HEK293 (cell line): Measurements from ENCODE around the gene ZBTB20.

ENCODE experiments used
- CTCF ChIA-PET: fragments of 350-600 bp; formaldehyde crosslinking; extraction: SDS; loops from one replicate; lab custom pipeline; 2021; ENCODE audit warnings: antibody characterized with exemption; lab: Yijun Ruan, JAX
- POLR2A ChIA-PET: fragments of 300-600 bp; formaldehyde crosslinking; extraction: SDS; loops from one replicate; lab custom pipeline; 2020; ENCODE audit warnings: antibody characterized with exemption, inconsistent platforms; lab: Yijun Ruan, JAX
- H3K27ac ChIP-seq: fragments of 200-500 bp; sonication (Bioruptor generic); 2 replicates; pipeline ENCODE4 v1.5.1; 2014; ENCODE audit warnings: low read depth, low read length, control low read depth, inconsistent platforms; ENCODE audit errors: extremely low read depth
- H3K36me3 ChIP-seq, 2 experiments: fragments of 200-500 bp in 1 of 2; sonication (Bioruptor generic) in 1 of 2; 1 replicate in 1 of 2; 2 replicates in 1 of 2; pipeline ENCODE4 v1.5.1; 2014 to 2017; ENCODE audit warnings: inconsistent platforms in 2 of 2, low read length in 2 of 2; ENCODE audit not compliant: control insufficient read depth in 2 of 2, insufficient read depth in 1 of 2
- H3K4me1 ChIP-seq: fragments of 200-500 bp; sonication (Bioruptor generic); 2 replicates; pipeline ENCODE4 v1.5.1; 2014; ENCODE audit warnings: mild to moderate bottlenecking, low read length, inconsistent platforms; ENCODE audit not compliant: control insufficient read depth, insufficient read depth
- H3K4me3 ChIP-seq: 2 replicates; pipeline ENCODE4 v1.5.1; 2011; ENCODE audit warnings: low read depth, mild to moderate bottlenecking, control low read depth, low read length, moderate library complexity
- H3K9me3 ChIP-seq: fragments of 200-500 bp; sonication (Bioruptor generic); 2 replicates; pipeline ENCODE4 v1.5.1; 2014; ENCODE audit warnings: low read depth, low read length, inconsistent platforms; ENCODE audit not compliant: control insufficient read depth, insufficient read depth
- CTCF ChIP-seq: fragments of 450-650 bp; formaldehyde crosslinking; IDR thresholded peaks from 2 replicates; pipeline ENCODE4 v1.5.1; 2016; ENCODE audit warnings: missing biosample characterization, missing genetic modification characterization
- GFI1B ChIP-seq: fragments of 450-650 bp; formaldehyde crosslinking; IDR thresholded peaks from 2 replicates; pipeline ENCODE4 v1.5.1; 2016; ENCODE audit warnings: missing biosample characterization, missing genetic modification characterization
- HOXA7 ChIP-seq: sonication (generic); formaldehyde crosslinking; IDR thresholded peaks from 2 replicates; pipeline ENCODE4 v1.8.1; 2022; ENCODE audit warnings: missing genetic modification reagents, borderline replicate concordance
- SCRT2 ChIP-seq: fragments of 450-650 bp; formaldehyde crosslinking; IDR thresholded peaks from 2 replicates; pipeline ENCODE4 v1.5.1; 2016; ENCODE audit warnings: missing biosample characterization, missing genetic modification characterization
- ZFP69B ChIP-seq: fragments of 450-650 bp; formaldehyde crosslinking; IDR thresholded peaks from 2 replicates; pipeline ENCODE4 v1.5.1; 2016; ENCODE audit warnings: missing biosample characterization, missing genetic modification characterization
- ZNF140 ChIP-seq: fragments of 450-650 bp; formaldehyde crosslinking; IDR thresholded peaks from 2 replicates; pipeline ENCODE4 v1.5.1; 2016; ENCODE audit warnings: missing biosample characterization, missing genetic modification characterization
- ZNF280D ChIP-seq: fragments of 450-650 bp; formaldehyde crosslinking; IDR thresholded peaks from 2 replicates; pipeline ENCODE4 v1.5.1; 2016; ENCODE audit warnings: missing biosample characterization, missing genetic modification characterization
- ZNF302 ChIP-seq: fragments of 450-650 bp; formaldehyde crosslinking; IDR thresholded peaks from 2 replicates; pipeline ENCODE4 v1.5.1; 2016; ENCODE audit warnings: missing biosample characterization, missing genetic modification characterization, low read depth
- ZNF423 ChIP-seq: fragments of 450-650 bp; formaldehyde crosslinking; IDR thresholded peaks from 2 replicates; pipeline ENCODE4 v1.5.1; 2016; ENCODE audit warnings: missing biosample characterization, missing genetic modification characterization
- ZNF501 ChIP-seq: fragments of 450-650 bp; formaldehyde crosslinking; IDR thresholded peaks from 2 replicates; pipeline ENCODE4 v1.5.1; 2016; ENCODE audit warnings: missing biosample characterization, missing genetic modification characterization
- ZNF544 ChIP-seq: fragments of 450-650 bp; formaldehyde crosslinking; IDR thresholded peaks from 2 replicates; pipeline ENCODE4 v1.5.0; 2017; ENCODE audit warnings: missing biosample characterization, missing genetic modification characterization
- ZNF596 ChIP-seq: fragments of 450-650 bp; IDR thresholded peaks from 2 replicates; pipeline ENCODE4 v1.5.0; 2018; ENCODE audit warnings: missing biosample characterization, mild to moderate bottlenecking, missing genetic modification characterization, moderate library complexity
- ZNF610 ChIP-seq: fragments of 450-650 bp; formaldehyde crosslinking; IDR thresholded peaks from 2 replicates; pipeline ENCODE4 v1.5.1; 2016; ENCODE audit warnings: missing biosample characterization, missing genetic modification characterization, borderline replicate concordance
- ZNF629 ChIP-seq: fragments of 450-650 bp; formaldehyde crosslinking; IDR thresholded peaks from 2 replicates; pipeline ENCODE4 v1.5.1; 2017; ENCODE audit warnings: missing biosample characterization, missing genetic modification characterization
- TF ChIP-seq, protein P1 (sequence below): fragments of 450-650 bp; formaldehyde crosslinking; IDR thresholded peaks from 2 replicates; pipeline ENCODE4 v1.5.1; 2017; ENCODE audit warnings: missing biosample characterization, mild to moderate bottlenecking, missing genetic modification characterization, moderate library complexity
- TF ChIP-seq, protein P2 (sequence below): fragments of 450-650 bp; formaldehyde crosslinking; IDR thresholded peaks from 2 replicates; pipeline ENCODE4 v1.5.1; 2016; ENCODE audit warnings: missing biosample characterization, missing genetic modification characterization, borderline replicate concordance
- TF ChIP-seq, protein P3 (sequence below): fragments of 450-650 bp; formaldehyde crosslinking; IDR thresholded peaks from 2 replicates; pipeline ENCODE4 v1.5.1; 2016; ENCODE audit warnings: missing biosample characterization, missing genetic modification characterization, borderline replicate concordance
- TF ChIP-seq, protein P4 (sequence below): fragments of 450-650 bp; formaldehyde crosslinking; IDR thresholded peaks from 2 replicates; pipeline ENCODE4 v1.5.1; 2016; ENCODE audit warnings: missing biosample characterization, missing genetic modification characterization

ZBTB20 gene

DNA sequence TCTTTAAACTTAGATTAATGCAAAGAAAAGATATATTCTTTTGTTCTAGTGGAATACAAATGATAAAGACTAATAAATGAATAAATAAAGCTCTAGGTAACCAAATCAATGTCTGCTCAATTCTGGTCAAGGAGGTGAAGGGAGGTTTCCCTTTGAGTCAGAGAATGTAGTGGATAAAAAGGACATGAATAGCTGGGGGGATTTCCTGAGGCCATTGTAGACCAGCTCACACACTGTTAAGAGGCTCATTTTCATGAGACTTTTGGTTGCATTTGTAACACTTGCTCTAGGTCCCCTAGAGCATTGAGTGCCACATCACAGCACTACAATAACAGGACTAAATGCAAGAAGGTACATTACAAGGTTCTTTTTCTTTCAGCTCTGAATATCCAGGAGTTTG lies 682.5 kb downstream of the ZBTB20 start:
- Histone ChIP-seq H3K9me3 (no peaks in the 10 kb centered on the region), H3K4me1 (no peaks in the 10 kb centered on the region), H3K27ac (no peak overlapping the region), H3K36me3 (no peaks in the 10 kb centered on the region), H3K4me3 (no peak overlapping the region)
- no peak for TF ChIP-seq ZNF629 (tag by site-specific recombination)
- no peak for TF ChIP-seq HOXA7 (CRISPR knock-in tag)
- TF ChIP-seq, protein P1, sequence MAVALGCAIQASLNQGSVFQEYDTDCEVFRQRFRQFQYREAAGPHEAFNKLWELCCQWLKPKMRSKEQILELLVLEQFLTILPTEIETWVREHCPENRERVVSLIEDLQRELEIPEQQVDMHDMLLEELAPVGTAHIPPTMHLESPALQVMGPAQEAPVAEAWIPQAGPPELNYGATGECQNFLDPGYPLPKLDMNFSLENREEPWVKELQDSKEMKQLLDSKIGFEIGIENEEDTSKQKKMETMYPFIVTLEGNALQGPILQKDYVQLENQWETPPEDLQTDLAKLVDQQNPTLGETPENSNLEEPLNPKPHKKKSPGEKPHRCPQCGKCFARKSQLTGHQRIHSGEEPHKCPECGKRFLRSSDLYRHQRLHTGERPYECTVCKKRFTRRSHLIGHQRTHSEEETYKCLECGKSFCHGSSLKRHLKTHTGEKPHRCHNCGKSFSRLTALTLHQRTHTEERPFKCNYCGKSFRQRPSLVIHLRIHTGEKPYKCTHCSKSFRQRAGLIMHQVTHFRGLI (tag by site-specific recombination): no peak
- no peak for TF ChIP-seq ZNF501 (tag by site-specific recombination)
- TF ChIP-seq, protein P2, sequence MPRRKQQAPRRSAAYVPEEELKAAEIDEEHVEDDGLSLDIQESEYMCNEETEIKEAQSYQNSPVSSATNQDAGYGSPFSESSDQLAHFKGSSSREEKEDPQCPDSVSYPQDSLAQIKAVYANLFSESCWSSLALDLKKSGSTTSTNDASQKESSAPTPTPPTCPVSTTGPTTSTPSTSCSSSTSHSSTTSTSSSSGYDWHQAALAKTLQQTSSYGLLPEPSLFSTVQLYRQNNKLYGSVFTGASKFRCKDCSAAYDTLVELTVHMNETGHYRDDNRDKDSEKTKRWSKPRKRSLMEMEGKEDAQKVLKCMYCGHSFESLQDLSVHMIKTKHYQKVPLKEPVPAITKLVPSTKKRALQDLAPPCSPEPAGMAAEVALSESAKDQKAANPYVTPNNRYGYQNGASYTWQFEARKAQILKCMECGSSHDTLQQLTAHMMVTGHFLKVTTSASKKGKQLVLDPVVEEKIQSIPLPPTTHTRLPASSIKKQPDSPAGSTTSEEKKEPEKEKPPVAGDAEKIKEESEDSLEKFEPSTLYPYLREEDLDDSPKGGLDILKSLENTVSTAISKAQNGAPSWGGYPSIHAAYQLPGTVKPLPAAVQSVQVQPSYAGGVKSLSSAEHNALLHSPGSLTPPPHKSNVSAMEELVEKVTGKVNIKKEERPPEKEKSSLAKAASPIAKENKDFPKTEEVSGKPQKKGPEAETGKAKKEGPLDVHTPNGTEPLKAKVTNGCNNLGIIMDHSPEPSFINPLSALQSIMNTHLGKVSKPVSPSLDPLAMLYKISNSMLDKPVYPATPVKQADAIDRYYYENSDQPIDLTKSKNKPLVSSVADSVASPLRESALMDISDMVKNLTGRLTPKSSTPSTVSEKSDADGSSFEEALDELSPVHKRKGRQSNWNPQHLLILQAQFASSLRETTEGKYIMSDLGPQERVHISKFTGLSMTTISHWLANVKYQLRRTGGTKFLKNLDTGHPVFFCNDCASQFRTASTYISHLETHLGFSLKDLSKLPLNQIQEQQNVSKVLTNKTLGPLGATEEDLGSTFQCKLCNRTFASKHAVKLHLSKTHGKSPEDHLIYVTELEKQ (tag by site-specific recombination): no peak
- no peak for TF ChIP-seq ZNF140 (tag by site-specific recombination)
- TF ChIP-seq ZNF423 (tag by site-specific recombination): no peak
- ChIA-PET CTCF (no interaction called here), POLR2A (no interaction called here)

GRCh38 chr3:114462750-114463149 lies 684.3 kb downstream of the ZBTB20 start:
- ChIA-PET CTCF (interaction anchor here (0.5 to 0.7 kb wide), 2 partner anchors 64 to 77 kb away, joined by 3 read pairs; no protein-coding TSS in a partner anchor), POLR2A (no interaction called here)
- Histone ChIP-seq H3K36me3 (no peaks in the 10 kb centered on the region), H3K4me3 (no peak overlapping the region), H3K27ac (no peak overlapping the region), H3K4me1 (no peaks in the 10 kb centered on the region), H3K9me3 (no peaks in the 10 kb centered on the region)
- TF ChIP-seq, protein P3, sequence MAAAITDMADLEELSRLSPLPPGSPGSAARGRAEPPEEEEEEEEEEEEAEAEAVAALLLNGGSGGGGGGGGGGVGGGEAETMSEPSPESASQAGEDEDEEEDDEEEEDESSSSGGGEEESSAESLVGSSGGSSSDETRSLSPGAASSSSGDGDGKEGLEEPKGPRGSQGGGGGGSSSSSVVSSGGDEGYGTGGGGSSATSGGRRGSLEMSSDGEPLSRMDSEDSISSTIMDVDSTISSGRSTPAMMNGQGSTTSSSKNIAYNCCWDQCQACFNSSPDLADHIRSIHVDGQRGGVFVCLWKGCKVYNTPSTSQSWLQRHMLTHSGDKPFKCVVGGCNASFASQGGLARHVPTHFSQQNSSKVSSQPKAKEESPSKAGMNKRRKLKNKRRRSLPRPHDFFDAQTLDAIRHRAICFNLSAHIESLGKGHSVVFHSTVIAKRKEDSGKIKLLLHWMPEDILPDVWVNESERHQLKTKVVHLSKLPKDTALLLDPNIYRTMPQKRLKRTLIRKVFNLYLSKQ (tag by site-specific recombination): no peak
- TF ChIP-seq ZNF596 (tag by site-specific recombination) (no peak), ZNF302 (tag by site-specific recombination) (no peak), ZNF610 (tag by site-specific recombination) (no peak), SCRT2 (no peak), ZNF423 (tag by site-specific recombination) (no peak), ZNF280D (tag by site-specific recombination) (no peak), ZNF544 (tag by site-specific recombination) (no peak), ZFP69B (tag by site-specific recombination) (no peak), CTCF (tag by site-specific recombination) (no peak), GFI1B (tag by site-specific recombination) (no peak)
- TF ChIP-seq, protein P4, sequence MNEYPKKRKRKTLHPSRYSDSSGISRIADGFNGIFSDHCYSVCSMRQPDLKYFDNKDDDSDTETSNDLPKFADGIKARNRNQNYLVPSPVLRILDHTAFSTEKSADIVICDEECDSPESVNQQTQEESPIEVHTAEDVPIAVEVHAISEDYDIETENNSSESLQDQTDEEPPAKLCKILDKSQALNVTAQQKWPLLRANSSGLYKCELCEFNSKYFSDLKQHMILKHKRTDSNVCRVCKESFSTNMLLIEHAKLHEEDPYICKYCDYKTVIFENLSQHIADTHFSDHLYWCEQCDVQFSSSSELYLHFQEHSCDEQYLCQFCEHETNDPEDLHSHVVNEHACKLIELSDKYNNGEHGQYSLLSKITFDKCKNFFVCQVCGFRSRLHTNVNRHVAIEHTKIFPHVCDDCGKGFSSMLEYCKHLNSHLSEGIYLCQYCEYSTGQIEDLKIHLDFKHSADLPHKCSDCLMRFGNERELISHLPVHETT: no peak
